WTC11 (cell line): Measurements from ENCODE around the gene TRIM7.

Source experiments
- ATF6 ChIP-seq: sonication (generic); formaldehyde crosslinking; IDR thresholded peaks from 2 replicates; pipeline ENCODE4 v1.8.1; 2023; ENCODE audit warnings: mild to moderate bottlenecking, missing genetic modification reagents
- CTCF ChIP-seq: fragments of 200-600 bp; IDR thresholded peaks from 2 replicates; pipeline ENCODE4 v1.8.0; 2022; ENCODE audit warnings: antibody characterized with exemption
- ESRRA ChIP-seq: sonication (generic); formaldehyde crosslinking; IDR thresholded peaks from 2 replicates; pipeline ENCODE4 v1.8.1; 2022; ENCODE audit warnings: mild to moderate bottlenecking, missing genetic modification reagents, borderline replicate concordance
- IRF2 ChIP-seq: sonication (generic); formaldehyde crosslinking; IDR thresholded peaks from 2 replicates; pipeline ENCODE4 v1.8.0; 2022; ENCODE audit warnings: low read depth, missing genetic modification reagents, borderline replicate concordance
- KAT7 ChIP-seq: sonication (generic); formaldehyde crosslinking; IDR thresholded peaks from 2 replicates; pipeline ENCODE4 v1.8.1; 2023; ENCODE audit warnings: missing genetic modification reagents, mild to moderate bottlenecking, borderline replicate concordance
- MAX ChIP-seq: sonication (generic); formaldehyde crosslinking; IDR thresholded peaks from 2 replicates; pipeline ENCODE4 v1.8.0; 2022; ENCODE audit warnings: mild to moderate bottlenecking, missing genetic modification reagents
- NFYB ChIP-seq: sonication (generic); formaldehyde crosslinking; conservative IDR thresholded peaks from 2 replicates; pipeline ENCODE4 v1.8.0; 2022; ENCODE audit warnings: low read depth, missing genetic modification reagents
- NR2C2 ChIP-seq: sonication (generic); formaldehyde crosslinking; IDR thresholded peaks from 2 replicates; pipeline ENCODE4 v1.8.0; 2022; ENCODE audit warnings: mild to moderate bottlenecking, missing genetic modification reagents
- PRRX2 ChIP-seq: fragments of 250-450 bp; sonication (Bioruptor Pico); IDR thresholded peaks from 2 replicates; pipeline ENCODE4 v1.8.0; 2021; ENCODE audit warnings: mild to moderate bottlenecking
- SMAD3 ChIP-seq: sonication (generic); formaldehyde crosslinking; IDR thresholded peaks from 2 replicates; pipeline ENCODE4 v1.8.0; 2022; ENCODE audit warnings: missing genetic modification reagents, mild to moderate bottlenecking, borderline replicate concordance
- STAT6 ChIP-seq: sonication (generic); formaldehyde crosslinking; conservative IDR thresholded peaks from 2 replicates; pipeline ENCODE4 v1.8.1; 2023; ENCODE audit warnings: mild to moderate bottlenecking, low read depth, missing genetic modification reagents, moderate library complexity

GRCh38 chr5:181200816-181201215 lies 4.2 kb downstream of the TRIM7 start:
- no peak for TF ChIP-seq MAX
- no peak for TF ChIP-seq NFYB (CRISPR knock-in tag)
- no peak for TF ChIP-seq ESRRA
- no peak for TF ChIP-seq STAT6
- TF ChIP-seq PRRX2 (CRISPR knock-in tag), result no peak
- TF ChIP-seq CTCF, result no peak
- TF ChIP-seq KAT7 (CRISPR knock-in tag), result no peak
- no peak for TF ChIP-seq NR2C2
- no peak for TF ChIP-seq IRF2 (CRISPR knock-in tag)
- no peak for TF ChIP-seq SMAD3 (CRISPR knock-in tag)
- TF ChIP-seq ATF6 (CRISPR knock-in tag), result no peak
